ENCODE results near the gene MAGEC2. TPM values are rescaled to one million over a fixed set of nuclear protein-coding genes. Genes with fewer than 3 reads are reported as not detected.

MAGEC2 gene, protein sequence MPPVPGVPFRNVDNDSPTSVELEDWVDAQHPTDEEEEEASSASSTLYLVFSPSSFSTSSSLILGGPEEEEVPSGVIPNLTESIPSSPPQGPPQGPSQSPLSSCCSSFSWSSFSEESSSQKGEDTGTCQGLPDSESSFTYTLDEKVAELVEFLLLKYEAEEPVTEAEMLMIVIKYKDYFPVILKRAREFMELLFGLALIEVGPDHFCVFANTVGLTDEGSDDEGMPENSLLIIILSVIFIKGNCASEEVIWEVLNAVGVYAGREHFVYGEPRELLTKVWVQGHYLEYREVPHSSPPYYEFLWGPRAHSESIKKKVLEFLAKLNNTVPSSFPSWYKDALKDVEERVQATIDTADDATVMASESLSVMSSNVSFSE
- not detected in 5 replicates for total RNA-seq (2022; extraction: Qiagen RNA extraction; ENCODE audit: low read depth)

DNA sequence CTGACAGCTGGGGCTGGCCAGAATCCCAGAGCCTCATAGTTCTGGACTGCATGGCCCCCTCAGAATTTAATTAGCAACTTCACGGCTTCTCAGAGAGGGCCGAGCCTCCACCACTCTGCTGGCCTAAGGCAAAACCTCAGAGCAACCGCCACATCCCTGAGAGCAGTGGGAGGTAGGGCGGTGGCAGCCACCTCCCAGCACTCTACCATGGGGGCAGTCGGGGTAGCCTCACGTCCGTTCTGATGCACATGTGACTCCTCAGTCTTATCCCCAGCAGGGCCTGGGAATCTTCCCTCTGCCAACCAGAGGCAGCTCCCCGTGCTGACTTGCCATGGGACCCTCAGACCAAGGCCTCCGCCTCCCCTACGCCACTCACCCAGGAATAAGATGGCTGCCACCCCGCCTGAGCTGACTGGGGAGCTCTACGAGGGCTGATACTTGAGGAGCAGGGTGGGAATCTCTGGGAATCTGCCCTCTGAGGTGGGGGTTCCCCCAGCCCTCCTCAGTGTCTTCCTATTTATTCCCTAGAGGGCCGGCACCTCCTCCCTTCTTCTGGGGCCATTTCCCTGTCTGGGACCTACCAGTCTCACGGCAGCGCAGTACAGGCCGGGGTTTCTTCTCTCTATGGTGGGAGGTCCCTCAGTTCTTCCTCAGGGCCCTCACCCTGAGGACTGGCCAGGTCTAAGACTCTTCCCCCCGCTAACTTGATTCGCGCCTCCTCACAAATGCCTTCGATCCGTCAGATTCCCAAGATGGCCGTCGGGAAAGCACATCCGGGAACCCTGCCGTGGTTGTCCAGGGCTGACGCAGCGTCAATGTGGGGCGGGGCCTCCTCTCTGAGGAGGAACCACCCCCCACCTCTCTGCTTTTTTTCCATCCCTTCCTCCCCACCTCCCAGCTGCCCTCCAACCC lies at the start of gene MAGEC2:
Gene MAGEC2 (minus strand): TSS at position 769 of the 912 bp plus-strand sequence. CDS start 1,303 bp downstream, outside the sequence.

Measured in A549 treated with CpdA at 1 μM for 4 hours (cell line).